ENCODE measurements around the gene SHQ1.

DNA sequence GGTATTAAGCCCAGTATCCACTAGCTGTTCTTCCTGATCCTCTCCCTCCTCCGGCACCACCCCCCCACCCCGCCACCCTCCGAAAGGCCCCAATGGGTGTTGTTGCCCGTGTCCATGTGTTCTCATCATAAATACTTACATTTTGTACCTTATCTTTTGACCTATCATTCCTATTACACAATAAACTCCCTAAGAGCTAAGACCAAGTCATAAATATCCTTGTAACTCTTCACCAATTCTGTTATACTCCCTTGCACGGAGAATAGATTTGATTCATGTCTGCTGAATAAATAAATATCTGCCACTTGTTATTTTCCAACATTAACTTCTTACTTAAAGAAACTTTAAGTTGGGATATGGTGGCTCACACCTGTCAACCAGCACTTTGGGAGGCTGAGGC, 43.9 kb downstream of the SHQ1 start:
- TF ChIP-seq POLR2A (IDR thresholded peaks at IDR 0.05; ENCODE audit: low read length) (no peak), GATA1 (IDR thresholded peaks at IDR 0.05; ENCODE audit: low read depth, low read length) (no peak)

Data from erythroblast (primary cell).